Measurements from ENCODE around the gene KMO.
A peak's percentile ranks its signal among the peaks of the same experiment; 100 is the strongest.

Gene KMO

GRCh38 chr1:241591736-241592135, 59.6 kb downstream of the KMO start:
- TF ChIP-seq FOXP2 (optimal IDR thresholded peaks at IDR 0.05; ENCODE audit: control extremely low read depth, extremely low read length, insufficient read depth) (no peak), EZH2 (IDR thresholded peaks at IDR 0.05) (no peak), POLR2AphosphoS5 (IDR thresholded peaks at IDR 0.05; ENCODE audit: borderline replicate concordance, low read depth, low read length) (no peak)
- no peak overlapping the region for H3K27ac ChIP-seq
- H3K9me3 ChIP-seq (ENCODE audit: low read depth, low read length): no peaks in the 10 kb centered on the region
- H3K9ac ChIP-seq (ENCODE audit: insufficient read length): no peak overlapping the region
- peaks cover 82% of the 10 kb centered on the region for H3K36me3 ChIP-seq (ENCODE audit: insufficient read depth, low read length)
- no peak overlapping the region for H3K4me3 ChIP-seq
- no peak for DNase-seq (ENCODE audit: low read depth, low spot score)

GRCh38 chr1:241592273-241592958, 60.2 kb downstream of the KMO start:
- Histone ChIP-seq H3K9me3 (ENCODE audit: low read depth, low read length) (no peaks in the 10 kb centered on the region), H3K36me3 (ENCODE audit: insufficient read depth, low read length) (peaks cover 82% of the 10 kb centered on the region), H3K4me3 (no peak overlapping the region), H3K27ac (peak overlapping the region; percentile 28; the same call in 1 of the 2 replicates), H3K9ac (ENCODE audit: insufficient read length) (no peak overlapping the region)
- DNase-seq (ENCODE audit: low read depth, low spot score): no peak
- no peak for TF ChIP-seq EZH2 (IDR thresholded peaks at IDR 0.05)
- TF ChIP-seq POLR2AphosphoS5 (IDR thresholded peaks at IDR 0.05; ENCODE audit: borderline replicate concordance, low read depth, low read length): no peak
- no peak for TF ChIP-seq FOXP2 (optimal IDR thresholded peaks at IDR 0.05; ENCODE audit: control extremely low read depth, extremely low read length, insufficient read depth)

GRCh38 chr1:241593186-241593585, 61.0 kb downstream of the KMO start:
- peak overlapping the region; percentile 28; the same call in 1 of the 2 replicates for H3K27ac ChIP-seq

GRCh38 chr1:241596633-241597032, 64.5 kb downstream of the KMO start:
- no peak for TF ChIP-seq POLR2AphosphoS5 (IDR thresholded peaks at IDR 0.05; ENCODE audit: borderline replicate concordance, low read depth, low read length)
- no peak for TF ChIP-seq FOXP2 (optimal IDR thresholded peaks at IDR 0.05; ENCODE audit: control extremely low read depth, extremely low read length, insufficient read depth)
- TF ChIP-seq EZH2 (IDR thresholded peaks at IDR 0.05): no peak
- Histone ChIP-seq H3K9ac (ENCODE audit: insufficient read length) (no peak overlapping the region), H3K27ac (no peak overlapping the region), H3K9me3 (ENCODE audit: low read depth, low read length) (no peaks in the 10 kb centered on the region), H3K4me3 (no peak overlapping the region), H3K36me3 (ENCODE audit: insufficient read depth, low read length) (peaks cover 53% of the 10 kb centered on the region)
- no peak for DNase-seq (ENCODE audit: low read depth, low spot score)

More at GRCh38 chr1:241593186-241593585, 61.0 kb downstream of the KMO start:
- H3K4me3 ChIP-seq: no peak overlapping the region
- H3K9ac ChIP-seq (ENCODE audit: insufficient read length): no peak overlapping the region
- H3K9me3 ChIP-seq (ENCODE audit: low read depth, low read length): no peaks in the 10 kb centered on the region
- no peak for TF ChIP-seq FOXP2 (optimal IDR thresholded peaks at IDR 0.05; ENCODE audit: control extremely low read depth, extremely low read length, insufficient read depth)
- TF ChIP-seq EZH2 (IDR thresholded peaks at IDR 0.05): no peak
- no peak for TF ChIP-seq POLR2AphosphoS5 (IDR thresholded peaks at IDR 0.05; ENCODE audit: borderline replicate concordance, low read depth, low read length)
- peaks cover 81% of the 10 kb centered on the region for H3K36me3 ChIP-seq (ENCODE audit: insufficient read depth, low read length)
- no peak for DNase-seq (ENCODE audit: low read depth, low spot score)

GRCh38 chr1:241598249-241598648, 66.1 kb downstream of the KMO start:
- TF ChIP-seq EZH2 (IDR thresholded peaks at IDR 0.05): no peak
- TF ChIP-seq FOXP2 (optimal IDR thresholded peaks at IDR 0.05; ENCODE audit: control extremely low read depth, extremely low read length, insufficient read depth): no peak
- TF ChIP-seq POLR2AphosphoS5 (IDR thresholded peaks at IDR 0.05; ENCODE audit: borderline replicate concordance, low read depth, low read length): no peak
- Histone ChIP-seq H3K36me3 (ENCODE audit: insufficient read depth, low read length) (peaks cover 40% of the 10 kb centered on the region), H3K9ac (ENCODE audit: insufficient read length) (no peak overlapping the region), H3K4me3 (no peak overlapping the region), H3K27ac (no peak overlapping the region), H3K9me3 (ENCODE audit: low read depth, low read length) (no peaks in the 10 kb centered on the region)
- DNase-seq (ENCODE audit: low read depth, low spot score): no peak

GRCh38 chr1:241600496-241600901, 68.3 kb downstream of the KMO start:
- H3K27ac ChIP-seq: no peak overlapping the region
- H3K4me3 ChIP-seq: no peak overlapping the region
- H3K36me3 ChIP-seq (ENCODE audit: insufficient read depth, low read length): peaks cover 25% of the 10 kb centered on the region
- no peak for DNase-seq (ENCODE audit: low read depth, low spot score)
- H3K9ac ChIP-seq (ENCODE audit: insufficient read length): no peak overlapping the region
- H3K9me3 ChIP-seq (ENCODE audit: low read depth, low read length): no peaks in the 10 kb centered on the region
- TF ChIP-seq POLR2AphosphoS5 (IDR thresholded peaks at IDR 0.05; ENCODE audit: borderline replicate concordance, low read depth, low read length): no peak
- TF ChIP-seq EZH2 (IDR thresholded peaks at IDR 0.05): no peak
- TF ChIP-seq FOXP2 (optimal IDR thresholded peaks at IDR 0.05; ENCODE audit: control extremely low read depth, extremely low read length, insufficient read depth): no peak

- no peak for TF ChIP-seq POLR2AphosphoS5 (IDR thresholded peaks at IDR 0.05; ENCODE audit: borderline replicate concordance, low read depth, low read length)
- TF ChIP-seq FOXP2 (optimal IDR thresholded peaks at IDR 0.05; ENCODE audit: control extremely low read depth, extremely low read length, insufficient read depth): no peak
- no peak for TF ChIP-seq EZH2 (IDR thresholded peaks at IDR 0.05)
- H3K4me3 ChIP-seq: no peak overlapping the region
- H3K27ac ChIP-seq: no peak overlapping the region
- no peak for DNase-seq (ENCODE audit: low read depth, low spot score)
- no peak overlapping the region for H3K9ac ChIP-seq (ENCODE audit: insufficient read length)
- H3K9me3 ChIP-seq (ENCODE audit: low read depth, low read length): no peaks in the 10 kb centered on the region
- H3K36me3 ChIP-seq (ENCODE audit: insufficient read depth, low read length): 0 out of 2 replicates have a peak, but pooled peaks cover 5% of the 10 kb centered on the region
Observed at GRCh38 chr1:241603731-241604245, 71.6 kb downstream of the KMO start.

- H3K27ac ChIP-seq: no peak overlapping the region
- TF ChIP-seq POLR2AphosphoS5 (IDR thresholded peaks at IDR 0.05; ENCODE audit: borderline replicate concordance, low read depth, low read length): no peak
- no peak for TF ChIP-seq EZH2 (IDR thresholded peaks at IDR 0.05)
- TF ChIP-seq FOXP2 (optimal IDR thresholded peaks at IDR 0.05; ENCODE audit: control extremely low read depth, extremely low read length, insufficient read depth): no peak
- H3K4me3 ChIP-seq: no peak overlapping the region
- 0 out of 2 replicates have a peak, but pooled peaks cover 5% of the 10 kb centered on the region for H3K36me3 ChIP-seq (ENCODE audit: insufficient read depth, low read length)
- H3K9ac ChIP-seq (ENCODE audit: insufficient read length): no peak overlapping the region
- no peaks in the 10 kb centered on the region for H3K9me3 ChIP-seq (ENCODE audit: low read depth, low read length)
- no peak for DNase-seq (ENCODE audit: low read depth, low spot score)
Observed at GRCh38 chr1:241605146-241605805, 73.1 kb downstream of the KMO start.

Data from SK-N-MC (cell line).